GM18861 (cell line): ENCODE measurements around the gene UBL3.

Source experiments
- ATAC-seq: cut with Tn5 transposase; IDR thresholded peaks from one replicate; pipeline ENCODE4 v1.9.1; 2021; ENCODE audit not compliant: unreplicated experiment

Gene UBL3

DNA sequence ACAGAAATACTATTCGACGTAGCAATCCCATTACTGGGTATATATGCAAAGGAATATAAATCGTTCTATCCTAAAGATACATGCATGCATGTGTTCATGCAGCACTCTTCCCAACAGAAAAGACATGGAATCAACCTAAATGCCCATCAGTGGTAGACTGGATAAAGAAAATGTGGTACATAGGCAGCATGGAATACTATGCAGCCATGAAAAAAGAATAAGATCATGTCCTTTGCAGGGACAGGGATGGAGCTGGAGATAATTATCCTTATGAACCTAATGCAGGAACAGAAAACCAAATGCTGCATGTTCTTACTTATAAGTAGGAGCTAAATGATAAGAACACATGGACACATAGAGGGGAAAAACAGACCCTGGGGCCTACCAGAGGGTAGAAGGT is 89.3 kb downstream of the UBL3 start:
- ATAC-seq: no peak

- no peak for ATAC-seq
These were observed 89.9 kb downstream of the UBL3 start for GRCh38 chr13:29760544-29760943.

DNA sequence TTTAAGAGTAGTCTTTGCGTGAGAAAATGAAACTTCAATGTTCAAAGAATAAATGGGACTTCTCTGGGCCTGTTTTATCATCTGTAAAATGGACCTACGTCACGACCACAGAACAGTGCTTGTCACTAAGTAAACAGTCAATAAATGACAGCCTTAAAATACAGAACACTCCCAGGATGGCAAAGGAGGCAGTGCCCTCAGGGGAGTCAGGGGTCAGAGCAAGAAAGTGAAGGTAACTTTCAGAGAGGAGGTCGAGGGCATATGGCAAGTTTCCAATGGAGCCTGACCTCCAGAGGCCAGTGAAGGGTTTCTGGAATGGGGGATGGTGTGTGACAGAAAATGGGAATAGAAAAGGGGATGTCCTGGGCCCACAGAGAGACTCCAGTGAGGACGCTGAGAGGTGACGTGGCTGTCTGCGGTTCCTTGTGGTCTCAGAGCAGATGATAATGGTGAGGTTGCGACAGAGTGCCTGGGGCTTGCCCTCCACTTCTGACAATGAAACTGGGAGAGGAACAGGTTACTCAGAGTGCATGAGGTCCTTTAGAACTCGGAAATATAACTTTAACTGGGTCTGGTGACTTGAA is 91.8 kb downstream of the UBL3 start:
- peak; percentile 80 for ATAC-seq

GRCh38 chr13:29756506-29756905 is 93.9 kb downstream of the UBL3 start:
- ATAC-seq: no peak

- no peak for ATAC-seq
These were observed 96.0 kb downstream of the UBL3 start for GRCh38 chr13:29754473-29754806.

GRCh38 chr13:29753618-29754472 is 96.6 kb downstream of the UBL3 start:
- no peak for ATAC-seq

DNA sequence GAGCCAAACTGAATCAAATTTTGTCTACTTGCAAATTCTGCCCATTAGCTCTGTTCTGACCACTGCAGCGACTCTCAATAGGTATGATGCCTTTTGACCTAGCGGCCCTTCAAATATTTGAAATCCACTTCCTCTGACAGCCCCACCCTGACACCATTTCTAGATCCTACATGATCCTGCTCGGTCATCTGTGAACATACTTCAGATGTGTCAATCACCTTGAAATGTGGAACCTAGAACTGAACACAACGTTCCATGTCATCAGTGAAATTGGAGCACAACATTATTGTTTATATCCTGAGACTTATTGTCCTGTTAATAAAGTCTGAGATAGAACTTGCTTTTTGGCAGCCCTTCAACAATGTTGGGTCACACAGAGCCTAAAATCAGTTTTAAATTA is 98.2 kb downstream of the UBL3 start:
- ATAC-seq: no peak

- no peak for ATAC-seq
These were observed 100.3 kb downstream of the UBL3 start for GRCh38 chr13:29750183-29750530.

- ATAC-seq: no peak
These were observed 100.8 kb downstream of the UBL3 start for GRCh38 chr13:29749401-29750182.

DNA sequence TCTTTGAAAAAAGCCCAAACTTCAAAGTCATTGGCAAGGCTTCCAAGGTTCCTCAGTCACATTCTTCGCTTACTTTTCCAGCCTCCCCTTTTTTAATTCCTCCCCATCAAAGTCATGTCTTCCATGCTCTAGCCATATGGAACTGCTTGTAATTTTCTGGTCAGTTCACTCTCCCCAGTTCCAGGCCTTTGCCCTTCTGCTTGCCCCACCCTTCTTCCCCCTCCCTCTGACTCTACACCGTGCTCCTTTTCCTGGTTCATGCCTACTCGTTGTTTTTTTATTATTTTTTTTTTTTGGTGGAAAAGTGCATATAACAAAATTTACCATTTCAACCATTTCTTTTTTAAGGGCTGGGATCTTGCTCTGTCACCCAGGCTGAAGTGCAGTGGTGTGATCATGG is 102.3 kb downstream of the UBL3 start:
- no peak for ATAC-seq

GRCh38 chr13:29746148-29746677 is 104.2 kb downstream of the UBL3 start:
- no peak for ATAC-seq

DNA sequence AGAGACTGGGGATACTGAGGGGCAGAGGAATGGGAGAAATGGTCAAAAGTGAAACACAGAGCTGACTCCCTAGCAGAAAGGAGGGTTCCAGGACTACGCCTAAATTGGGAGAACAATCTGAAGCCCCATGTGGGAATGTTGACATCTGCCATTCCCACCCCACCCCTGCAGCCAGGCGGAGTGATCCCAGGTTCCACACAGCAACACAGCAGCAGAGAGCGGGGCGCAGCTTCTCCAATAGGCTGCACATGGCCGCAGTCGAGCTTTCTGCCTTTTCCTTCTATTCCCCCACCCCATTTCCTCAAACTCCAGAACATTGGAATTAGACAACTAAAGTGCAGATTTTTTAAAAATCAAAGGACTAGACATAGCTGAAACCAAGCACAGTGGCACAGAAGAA is 104.7 kb downstream of the UBL3 start:
- ATAC-seq: no peak

DNA sequence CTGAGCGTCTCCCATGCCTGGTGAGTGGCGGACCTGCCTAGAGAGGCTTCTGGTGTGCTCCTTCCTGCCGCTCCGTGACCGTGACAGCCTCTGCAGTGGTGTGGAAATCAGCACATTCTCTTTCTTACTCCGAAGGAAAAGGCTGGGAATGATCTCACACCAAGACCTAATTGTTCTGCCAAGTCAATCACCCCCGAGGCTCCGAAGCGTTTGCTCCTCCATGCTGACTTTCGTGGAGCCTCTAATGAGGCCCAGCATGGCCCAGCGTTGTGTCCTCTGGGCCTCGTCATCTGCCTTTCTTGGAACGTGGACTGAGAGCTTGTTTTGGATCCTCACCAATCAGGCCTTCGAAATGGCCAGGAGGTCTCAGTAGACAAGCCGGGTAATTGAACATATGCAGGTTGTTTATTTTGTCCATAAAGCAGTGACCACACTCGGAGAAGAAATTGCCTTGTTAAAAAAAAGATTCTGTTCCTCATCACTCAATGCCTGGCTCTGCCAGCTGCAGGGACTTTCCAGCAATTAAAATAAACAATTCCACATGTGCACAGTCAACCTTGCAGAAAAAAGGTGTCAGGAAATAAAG is 107.1 kb downstream of the UBL3 start:
- no peak for ATAC-seq

DNA sequence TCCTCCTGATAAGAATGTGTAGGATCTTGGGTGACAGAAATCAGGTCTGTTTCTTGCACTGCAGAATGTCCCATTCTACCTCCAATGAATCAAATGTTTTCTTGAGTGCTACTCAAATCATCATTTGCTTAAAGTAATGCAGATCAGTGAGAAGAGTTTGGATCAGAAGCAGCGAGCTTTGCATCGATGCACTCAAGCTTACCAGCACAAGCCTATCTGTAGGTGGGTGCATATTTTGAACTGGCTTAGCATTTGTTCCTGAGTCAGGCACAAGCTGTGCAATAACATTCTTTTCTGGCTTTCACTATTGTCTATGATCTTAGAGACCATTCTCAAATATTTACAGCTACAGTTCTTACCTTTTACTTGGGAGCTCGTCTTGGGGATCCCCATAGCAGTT is 109.5 kb downstream of the UBL3 start:
- no peak for ATAC-seq

GRCh38 chr13:29737061-29737460 is 113.4 kb downstream of the UBL3 start:
- no peak for ATAC-seq

GRCh38 chr13:29733147-29733611 is 117.2 kb downstream of the UBL3 start:
- no peak for ATAC-seq

DNA sequence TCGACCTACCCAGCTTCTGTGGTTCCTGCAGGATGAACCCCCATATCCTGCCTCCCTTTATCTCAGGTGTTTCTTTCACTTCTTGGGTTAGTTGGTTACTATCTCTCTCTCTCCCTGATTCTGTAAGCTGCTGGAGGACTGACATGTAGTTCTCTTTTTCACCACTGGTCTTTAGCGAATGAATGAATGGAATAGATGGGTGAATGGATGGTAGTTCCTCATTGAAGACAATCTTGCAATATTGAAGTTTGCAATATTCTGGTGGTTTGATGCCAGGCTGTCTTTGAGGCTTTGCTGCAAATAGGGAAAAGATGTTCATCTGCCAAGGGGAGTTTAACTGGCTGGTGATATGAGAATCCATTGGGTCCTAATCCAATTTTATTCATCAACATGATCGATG is 120.2 kb downstream of the UBL3 start:
- no peak for ATAC-seq

DNA sequence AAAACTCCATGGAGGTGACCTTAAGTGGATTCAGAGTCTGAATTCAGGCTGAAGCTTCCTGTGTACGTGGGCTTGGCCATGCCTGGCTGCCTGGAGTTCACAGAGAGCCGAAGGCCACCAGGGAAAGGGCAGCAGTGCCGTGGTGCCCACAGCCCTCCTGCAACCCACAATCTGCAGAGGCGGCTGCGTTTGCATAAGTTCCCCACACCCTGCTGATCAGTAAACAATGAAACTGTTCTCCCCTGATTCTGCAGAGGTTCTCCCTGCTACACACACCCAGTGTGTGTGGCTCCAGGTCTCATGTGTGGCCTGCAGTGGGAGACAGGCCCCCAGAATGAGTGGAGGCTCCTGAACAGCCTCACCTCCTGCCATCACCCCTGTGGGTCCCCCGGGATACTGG is 128.0 kb downstream of the UBL3 start:
- ATAC-seq: no peak

GRCh38 chr13:29721766-29722165 is 128.7 kb downstream of the UBL3 start:
- no peak for ATAC-seq

DNA sequence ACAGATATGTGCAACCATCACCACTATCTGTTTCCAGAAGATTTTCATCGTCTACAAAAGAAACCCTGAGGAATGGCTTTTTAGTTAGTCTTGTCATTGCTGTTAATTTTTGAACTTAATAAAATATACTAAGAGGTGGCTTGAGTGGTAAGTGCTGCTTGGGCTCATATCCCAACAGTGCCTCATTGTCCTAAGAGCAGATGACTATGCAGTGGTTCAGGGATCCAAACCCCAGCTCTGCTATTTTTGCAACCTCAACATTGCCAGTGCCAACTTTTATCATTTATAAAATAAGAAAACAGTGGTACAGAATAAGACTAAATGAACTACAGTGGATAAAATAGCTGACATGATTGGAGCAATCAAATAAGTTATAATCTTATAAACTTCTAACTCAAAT is 131.7 kb downstream of the UBL3 start:
- ATAC-seq: no peak

DNA sequence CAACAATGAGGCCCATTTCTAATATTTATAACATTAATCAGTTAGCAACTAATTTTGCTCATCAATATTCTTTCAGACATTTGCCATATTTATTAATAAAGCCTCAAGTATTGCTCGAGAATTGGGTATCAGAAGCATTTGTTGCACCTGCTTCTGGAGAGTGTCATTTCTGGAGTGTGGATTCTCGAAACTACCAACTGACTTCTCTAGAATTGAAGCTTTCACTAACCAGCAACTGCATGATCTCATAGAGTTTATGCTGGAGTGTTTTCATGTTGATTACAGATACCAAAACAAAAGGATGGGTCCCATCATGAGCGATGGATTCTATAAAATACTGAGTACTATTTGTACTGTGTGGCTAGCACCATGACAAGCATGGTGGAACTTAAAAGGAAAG is 133.9 kb downstream of the UBL3 start:
- no peak for ATAC-seq
